Pulmonary artery endothelial cell (primary cell): ENCODE measurements around the gene ITGB6. TPM values are rescaled to one million over a fixed set of nuclear protein-coding genes. Genes with fewer than 3 reads are reported as not detected.

ENCODE experiments used
- DNase-seq: peaks from one replicate; pipeline ENCODE4 v3.0.0-alpha.2; 2011; ENCODE audit warnings: low read depth, low spot score
- total RNA-seq: library from RNA; depleted of rRNA; stranded (reverse); fragments of >200 nt; gene quantifications from 2 replicates; pipeline ENCODE4 v1.2.3, GENCODE V29; 2014

The ITGB6 gene
- total RNA-seq, 1 donor from 2014 or later: 0.07 TPM

DNA sequence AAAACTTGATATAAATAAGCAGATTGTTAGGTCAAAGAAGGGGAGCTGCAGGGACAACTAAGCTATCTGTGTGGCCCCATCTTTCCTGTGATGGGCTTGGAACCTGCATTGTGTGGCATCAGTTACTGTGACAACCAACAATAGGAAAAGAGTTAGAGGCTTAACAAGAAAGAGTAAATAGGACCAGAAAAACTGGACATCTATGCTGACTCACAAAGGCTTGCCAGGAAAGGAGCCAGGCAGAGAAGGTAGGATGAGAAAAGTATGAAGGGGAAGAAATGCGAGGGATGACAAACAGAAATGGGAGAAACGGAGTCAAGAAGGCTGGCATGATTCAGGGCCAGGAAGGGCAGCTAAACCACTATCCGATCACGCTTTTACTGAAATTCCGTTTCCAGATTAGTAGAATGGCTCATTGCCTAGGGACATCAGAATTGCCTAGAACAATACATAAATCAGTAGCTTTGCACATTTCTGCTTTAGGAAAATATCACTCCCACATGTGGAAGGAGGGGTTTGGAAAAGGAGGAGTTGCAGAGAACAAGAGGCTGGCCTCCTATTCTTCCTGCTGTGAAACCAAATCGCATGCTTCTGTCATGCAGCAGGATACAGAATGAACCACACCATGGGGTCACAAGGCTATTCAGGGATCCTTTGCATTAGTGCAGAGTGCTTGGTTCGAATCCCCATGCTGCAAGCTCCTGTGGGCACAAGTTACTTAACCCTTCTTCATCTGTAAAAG lies 144.9 kb downstream of the ITGB6 start:
- no peak for DNase-seq

DNA sequence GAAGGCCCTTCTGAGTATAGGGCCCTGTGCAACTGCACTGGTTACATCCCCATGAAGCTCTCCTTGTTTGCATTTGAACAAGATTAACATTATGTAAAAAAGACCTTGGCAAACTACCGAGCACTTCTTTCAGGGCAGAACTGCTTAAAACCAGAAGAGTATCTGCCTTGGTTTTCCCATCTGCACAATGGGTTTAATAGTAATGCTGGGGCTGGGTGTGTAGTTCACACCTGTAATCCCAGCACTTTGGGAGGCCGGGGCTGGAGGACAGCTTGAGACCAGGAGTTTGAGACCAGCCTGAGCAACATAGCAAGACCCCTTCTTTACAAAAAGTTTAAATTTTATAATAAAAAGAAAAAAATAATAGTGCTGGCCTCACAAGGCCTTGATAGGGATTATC lies 146.1 kb downstream of the ITGB6 start:
- DNase-seq: no peak

DNA sequence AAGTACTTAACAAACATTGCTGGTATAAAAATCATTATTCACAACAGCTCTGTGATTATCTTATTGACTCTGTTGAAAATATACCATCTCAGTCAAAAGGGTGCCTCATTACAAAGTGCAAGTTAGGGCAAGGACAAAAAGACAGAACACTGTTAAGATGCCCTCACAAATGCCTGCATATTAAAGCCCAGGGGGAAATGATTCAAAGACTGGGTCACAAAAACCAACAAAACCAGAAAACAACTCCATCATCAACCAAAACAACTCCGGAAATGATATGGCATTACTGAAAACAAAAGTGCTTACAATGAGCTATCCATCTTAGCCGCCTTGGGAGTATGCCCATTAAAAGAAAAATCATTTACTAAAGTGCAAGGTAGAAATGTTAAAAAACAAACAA lies 147.5 kb downstream of the ITGB6 start:
- no peak for DNase-seq

DNA sequence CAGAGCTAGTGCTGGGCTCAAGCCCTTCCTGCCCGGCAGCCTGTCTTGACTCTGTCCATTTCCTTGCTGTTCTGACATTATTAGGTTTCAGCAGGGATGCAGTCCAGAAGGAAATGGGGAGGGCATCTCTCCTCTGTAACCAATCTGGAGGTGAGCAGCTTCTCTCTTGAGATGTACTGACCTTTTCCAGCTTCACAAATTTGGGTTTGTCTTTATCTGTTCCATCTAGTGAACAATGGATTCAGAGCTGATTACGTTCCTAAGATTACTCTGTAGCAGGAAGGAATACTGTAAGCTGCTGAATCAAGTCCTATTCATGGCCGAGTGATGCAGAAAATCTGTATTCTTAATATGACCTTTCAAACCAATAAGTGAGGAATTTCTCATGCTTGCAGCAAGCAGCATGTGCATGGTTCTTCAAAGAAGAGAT lies 148.7 kb downstream of the ITGB6 start:
- DNase-seq: no peak

DNA sequence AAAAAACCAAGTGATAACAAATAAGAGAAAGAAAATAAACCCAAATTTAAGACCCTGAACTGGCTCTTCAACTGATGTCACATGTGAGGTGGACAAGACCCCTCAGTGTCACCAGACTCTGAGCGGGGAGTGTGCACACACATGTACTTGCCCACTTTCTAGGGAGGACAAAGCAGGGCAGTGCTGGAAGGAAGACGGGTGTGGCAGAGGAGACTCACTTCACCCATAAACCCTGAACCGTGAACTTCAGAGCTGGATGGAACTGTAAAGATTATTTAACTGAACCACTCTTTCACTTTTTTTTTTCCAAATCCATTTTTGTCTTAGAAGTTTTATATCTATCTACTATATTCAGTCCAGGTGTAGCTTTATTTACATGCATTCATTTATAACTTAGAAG lies 149.9 kb downstream of the ITGB6 start:
- DNase-seq: no peak

Other genes starting within 250 kb of the ITGB6 start
- gene PLA2R1, start 137.7 kb downstream of the ITGB6 start, total RNA-seq: 19.6 and 25.2 TPM in 2 replicates